SK-N-SH treated with all-trans-retinoic acid at 6 μM for 48 hours (cell line): ENCODE results near the gene SMARCC2.

Experiments used
- ARNTL ChIP-seq: fragments of 450-650 bp; formaldehyde crosslinking; IDR thresholded peaks from 2 replicates; pipeline ENCODE4 v1.5.0; 2020; ENCODE audit warnings: low read depth, mild to moderate bottlenecking, moderate library complexity, borderline replicate concordance
- BACH2 ChIP-seq: fragments of 250-450 bp; sonication (Bioruptor Pico); IDR thresholded peaks from 2 replicates; pipeline ENCODE4 v1.9.0; 2021; ENCODE audit warnings: mild to moderate bottlenecking, borderline replicate concordance
- CSDC2 ChIP-seq: fragments of 250-450 bp; sonication (Bioruptor Pico); IDR thresholded peaks from 2 replicates; pipeline ENCODE4 v1.5.0; 2020; ENCODE audit warnings: mild to moderate bottlenecking, moderate library complexity
- CSRNP3 ChIP-seq: fragments of 250-450 bp; sonication (Bioruptor Pico); IDR thresholded peaks from 2 replicates; pipeline ENCODE4 v1.5.1; 2021; ENCODE audit warnings: mild to moderate bottlenecking, moderate library complexity
- ISL1 ChIP-seq: fragments of 250-450 bp; sonication (Bioruptor Pico); IDR thresholded peaks from 2 replicates; pipeline ENCODE4 v2.1.2; 2022; ENCODE audit warnings: mild to moderate bottlenecking, moderate library complexity
- PPARA ChIP-seq: fragments of 250-450 bp; sonication (Bioruptor Pico); IDR thresholded peaks from 2 replicates; pipeline ENCODE4 v1.5.0; 2020; ENCODE audit warnings: mild to moderate bottlenecking, borderline replicate concordance
- RARB ChIP-seq: fragments of 250-450 bp; sonication (Bioruptor Pico); IDR thresholded peaks from 2 replicates; pipeline ENCODE4 v1.8.0; 2021; ENCODE audit warnings: mild to moderate bottlenecking, moderate library complexity
- ZFP3 ChIP-seq: fragments of 250-450 bp; sonication (Bioruptor Pico); IDR thresholded peaks from 2 replicates; pipeline ENCODE4 v1.5.0; 2020; ENCODE audit warnings: mild to moderate bottlenecking, moderate library complexity
- ZFP30 ChIP-seq: fragments of 450-650 bp; formaldehyde crosslinking; IDR thresholded peaks from 2 replicates; pipeline ENCODE4 v1.5.0; 2022; ENCODE audit warnings: mild to moderate bottlenecking, moderate library complexity
- TF ChIP-seq, protein P1 (sequence below): fragments of 250-450 bp; sonication (Bioruptor Pico); IDR thresholded peaks from 2 replicates; pipeline ENCODE4 v1.8.0; 2021; ENCODE audit warnings: low read depth, mild to moderate bottlenecking, moderate library complexity, borderline replicate concordance
- TF ChIP-seq, protein P2 (sequence below): fragments of 250-450 bp; sonication (Bioruptor Pico); IDR thresholded peaks from 2 replicates; pipeline ENCODE4 v1.8.0; 2020; ENCODE audit warnings: mild to moderate bottlenecking, moderate library complexity, borderline replicate concordance
- TF ChIP-seq, protein P3 (sequence below): fragments of 250-450 bp; sonication (Bioruptor Pico); IDR thresholded peaks from 2 replicates; pipeline ENCODE4 v1.5.1; 2020; ENCODE audit warnings: low read depth, mild to moderate bottlenecking, moderate library complexity

DNA sequence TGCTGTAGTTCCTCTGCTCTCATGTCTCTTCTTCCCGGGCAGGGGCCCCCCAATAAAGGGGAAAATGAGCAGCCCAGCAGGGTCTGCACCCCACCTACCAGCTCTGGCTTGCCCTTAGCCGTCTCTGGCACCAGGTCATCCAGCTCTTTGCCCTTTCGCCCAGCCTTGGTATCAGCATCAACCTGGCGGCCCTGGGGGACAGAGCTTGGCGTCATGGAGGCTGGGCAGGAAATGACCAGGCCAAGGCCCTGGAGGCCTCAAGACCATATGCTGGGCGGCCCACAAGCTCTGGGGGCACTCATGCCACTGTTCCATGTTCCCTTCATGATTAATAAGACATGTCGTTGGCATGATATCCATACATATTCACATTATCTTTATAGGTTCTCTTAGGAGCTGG lies 16.4 kb downstream of the SMARCC2 start:
- TF ChIP-seq ISL1 (CRISPR knock-in tag) (no peak), RARB (CRISPR knock-in tag) (no peak), CSRNP3 (CRISPR knock-in tag) (no peak), ZFP3 (CRISPR knock-in tag) (no peak), ZFP30 (no peak), CSDC2 (CRISPR knock-in tag) (no peak), BACH2 (CRISPR knock-in tag) (no peak), PPARA (no peak), ARNTL (no peak)
- TF ChIP-seq, protein P1, sequence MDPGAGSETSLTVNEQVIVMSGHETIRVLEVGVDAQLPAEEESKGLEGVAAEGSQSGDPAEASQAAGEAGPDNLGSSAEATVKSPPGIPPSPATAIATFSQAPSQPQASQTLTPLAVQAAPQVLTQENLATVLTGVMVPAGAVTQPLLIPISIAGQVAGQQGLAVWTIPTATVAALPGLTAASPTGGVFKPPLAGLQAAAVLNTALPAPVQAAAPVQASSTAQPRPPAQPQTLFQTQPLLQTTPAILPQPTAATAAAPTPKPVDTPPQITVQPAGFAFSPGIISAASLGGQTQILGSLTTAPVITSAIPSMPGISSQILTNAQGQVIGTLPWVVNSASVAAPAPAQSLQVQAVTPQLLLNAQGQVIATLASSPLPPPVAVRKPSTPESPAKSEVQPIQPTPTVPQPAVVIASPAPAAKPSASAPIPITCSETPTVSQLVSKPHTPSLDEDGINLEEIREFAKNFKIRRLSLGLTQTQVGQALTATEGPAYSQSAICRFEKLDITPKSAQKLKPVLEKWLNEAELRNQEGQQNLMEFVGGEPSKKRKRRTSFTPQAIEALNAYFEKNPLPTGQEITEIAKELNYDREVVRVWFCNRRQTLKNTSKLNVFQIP (CRISPR knock-in tag), result no peak
- TF ChIP-seq, protein P2, sequence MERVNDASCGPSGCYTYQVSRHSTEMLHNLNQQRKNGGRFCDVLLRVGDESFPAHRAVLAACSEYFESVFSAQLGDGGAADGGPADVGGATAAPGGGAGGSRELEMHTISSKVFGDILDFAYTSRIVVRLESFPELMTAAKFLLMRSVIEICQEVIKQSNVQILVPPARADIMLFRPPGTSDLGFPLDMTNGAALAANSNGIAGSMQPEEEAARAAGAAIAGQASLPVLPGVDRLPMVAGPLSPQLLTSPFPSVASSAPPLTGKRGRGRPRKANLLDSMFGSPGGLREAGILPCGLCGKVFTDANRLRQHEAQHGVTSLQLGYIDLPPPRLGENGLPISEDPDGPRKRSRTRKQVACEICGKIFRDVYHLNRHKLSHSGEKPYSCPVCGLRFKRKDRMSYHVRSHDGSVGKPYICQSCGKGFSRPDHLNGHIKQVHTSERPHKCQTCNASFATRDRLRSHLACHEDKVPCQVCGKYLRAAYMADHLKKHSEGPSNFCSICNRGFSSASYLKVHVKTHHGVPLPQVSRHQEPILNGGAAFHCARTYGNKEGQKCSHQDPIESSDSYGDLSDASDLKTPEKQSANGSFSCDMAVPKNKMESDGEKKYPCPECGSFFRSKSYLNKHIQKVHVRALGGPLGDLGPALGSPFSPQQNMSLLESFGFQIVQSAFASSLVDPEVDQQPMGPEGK (CRISPR knock-in tag), result no peak
- TF ChIP-seq, protein P3, sequence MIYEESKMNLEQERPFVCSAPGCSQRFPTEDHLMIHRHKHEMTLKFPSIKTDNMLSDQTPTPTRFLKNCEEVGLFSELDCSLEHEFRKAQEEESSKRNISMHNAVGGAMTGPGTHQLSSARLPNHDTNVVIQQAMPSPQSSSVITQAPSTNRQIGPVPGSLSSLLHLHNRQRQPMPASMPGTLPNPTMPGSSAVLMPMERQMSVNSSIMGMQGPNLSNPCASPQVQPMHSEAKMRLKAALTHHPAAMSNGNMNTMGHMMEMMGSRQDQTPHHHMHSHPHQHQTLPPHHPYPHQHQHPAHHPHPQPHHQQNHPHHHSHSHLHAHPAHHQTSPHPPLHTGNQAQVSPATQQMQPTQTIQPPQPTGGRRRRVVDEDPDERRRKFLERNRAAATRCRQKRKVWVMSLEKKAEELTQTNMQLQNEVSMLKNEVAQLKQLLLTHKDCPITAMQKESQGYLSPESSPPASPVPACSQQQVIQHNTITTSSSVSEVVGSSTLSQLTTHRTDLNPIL (CRISPR knock-in tag), result no peak
